ENCODE data around the gene VTN.

DNA sequence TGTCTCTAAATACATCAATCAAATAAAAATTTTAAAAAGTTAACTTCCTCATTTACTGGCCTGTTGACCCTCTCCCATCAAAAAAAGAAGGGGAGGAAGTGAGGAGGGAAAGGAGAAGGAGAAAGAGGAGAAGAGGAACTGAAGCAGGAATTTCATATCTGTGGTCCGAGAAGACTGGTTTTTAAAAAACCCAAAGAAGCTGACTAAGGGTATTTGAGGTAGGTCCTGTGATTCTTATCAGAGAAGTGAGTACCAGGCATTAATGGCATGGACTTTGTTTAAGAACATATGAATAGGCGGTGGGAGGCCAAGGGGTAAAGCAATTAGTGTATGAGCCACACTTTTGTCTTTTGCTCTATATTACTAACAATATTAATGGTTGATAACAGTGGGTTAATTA, 33.9 kb upstream of the VTN start:
- TF ChIP-seq, protein P1, sequence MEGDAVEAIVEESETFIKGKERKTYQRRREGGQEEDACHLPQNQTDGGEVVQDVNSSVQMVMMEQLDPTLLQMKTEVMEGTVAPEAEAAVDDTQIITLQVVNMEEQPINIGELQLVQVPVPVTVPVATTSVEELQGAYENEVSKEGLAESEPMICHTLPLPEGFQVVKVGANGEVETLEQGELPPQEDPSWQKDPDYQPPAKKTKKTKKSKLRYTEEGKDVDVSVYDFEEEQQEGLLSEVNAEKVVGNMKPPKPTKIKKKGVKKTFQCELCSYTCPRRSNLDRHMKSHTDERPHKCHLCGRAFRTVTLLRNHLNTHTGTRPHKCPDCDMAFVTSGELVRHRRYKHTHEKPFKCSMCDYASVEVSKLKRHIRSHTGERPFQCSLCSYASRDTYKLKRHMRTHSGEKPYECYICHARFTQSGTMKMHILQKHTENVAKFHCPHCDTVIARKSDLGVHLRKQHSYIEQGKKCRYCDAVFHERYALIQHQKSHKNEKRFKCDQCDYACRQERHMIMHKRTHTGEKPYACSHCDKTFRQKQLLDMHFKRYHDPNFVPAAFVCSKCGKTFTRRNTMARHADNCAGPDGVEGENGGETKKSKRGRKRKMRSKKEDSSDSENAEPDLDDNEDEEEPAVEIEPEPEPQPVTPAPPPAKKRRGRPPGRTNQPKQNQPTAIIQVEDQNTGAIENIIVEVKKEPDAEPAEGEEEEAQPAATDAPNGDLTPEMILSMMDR (IDR thresholded peaks at IDR 0.05) = no peak
- TF ChIP-seq POLR2A (IDR thresholded peaks at IDR 0.05) (no peak), POLR2AphosphoS5 (IDR thresholded peaks at IDR 0.05) (no peak)

Measured in prostate gland (tissue), 2 donors.